ENCODE measurements around the gene ORMDL2.
"Not testable (repeated sequence)": the region's sequence is repeated elsewhere in the genome, so short reads cannot be mapped to it uniquely, and the experiment has no call there.

DNA sequence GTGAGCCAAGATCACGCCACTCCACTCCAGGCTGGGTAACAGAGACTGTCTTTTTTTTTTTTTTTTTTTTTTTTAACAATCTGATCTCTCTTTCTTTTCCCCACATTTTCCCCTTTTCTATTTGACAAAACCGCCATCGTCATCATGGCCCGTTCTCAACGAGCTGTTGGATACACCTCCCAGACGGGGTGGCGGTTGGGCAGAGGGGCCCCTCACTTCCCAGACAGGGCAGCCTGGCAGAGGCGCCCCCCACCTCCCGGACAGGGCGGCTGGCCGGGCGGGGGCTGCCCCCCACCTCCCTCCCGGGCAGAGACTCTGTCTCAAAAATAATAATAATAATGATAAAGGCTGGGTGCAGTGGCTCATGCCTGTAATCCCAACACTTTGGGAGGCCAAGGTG is 45.1 kb downstream of the ORMDL2 start:
- TF ChIP-seq, protein P1, sequence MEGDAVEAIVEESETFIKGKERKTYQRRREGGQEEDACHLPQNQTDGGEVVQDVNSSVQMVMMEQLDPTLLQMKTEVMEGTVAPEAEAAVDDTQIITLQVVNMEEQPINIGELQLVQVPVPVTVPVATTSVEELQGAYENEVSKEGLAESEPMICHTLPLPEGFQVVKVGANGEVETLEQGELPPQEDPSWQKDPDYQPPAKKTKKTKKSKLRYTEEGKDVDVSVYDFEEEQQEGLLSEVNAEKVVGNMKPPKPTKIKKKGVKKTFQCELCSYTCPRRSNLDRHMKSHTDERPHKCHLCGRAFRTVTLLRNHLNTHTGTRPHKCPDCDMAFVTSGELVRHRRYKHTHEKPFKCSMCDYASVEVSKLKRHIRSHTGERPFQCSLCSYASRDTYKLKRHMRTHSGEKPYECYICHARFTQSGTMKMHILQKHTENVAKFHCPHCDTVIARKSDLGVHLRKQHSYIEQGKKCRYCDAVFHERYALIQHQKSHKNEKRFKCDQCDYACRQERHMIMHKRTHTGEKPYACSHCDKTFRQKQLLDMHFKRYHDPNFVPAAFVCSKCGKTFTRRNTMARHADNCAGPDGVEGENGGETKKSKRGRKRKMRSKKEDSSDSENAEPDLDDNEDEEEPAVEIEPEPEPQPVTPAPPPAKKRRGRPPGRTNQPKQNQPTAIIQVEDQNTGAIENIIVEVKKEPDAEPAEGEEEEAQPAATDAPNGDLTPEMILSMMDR (IDR thresholded peaks at IDR 0.05), result not testable (repeated sequence)
- not testable (repeated sequence) for TF ChIP-seq POLR2A (IDR thresholded peaks at IDR 0.05)
